H9 (cell line): ENCODE measurements around the gene CRTAP. TPM values are rescaled to one million over a fixed set of nuclear protein-coding genes. Genes with fewer than 3 reads are reported as not detected.

Source experiments
- DNase-seq: peaks from one replicate; pipeline ENCODE4 v3.0.0-alpha.2; 2017
- H2AFZ ChIP-seq: one replicate; pipeline ENCODE4 v1.6.1; 2013; ENCODE audit warnings: mild to moderate bottlenecking, low read length, control low read depth, moderate library complexity
- H2AK5ac ChIP-seq: 2 replicates; pipeline ENCODE4 v1.6.1; 2013; ENCODE audit warnings: low read length, control low read depth, mixed read lengths; ENCODE audit not compliant: insufficient read length
- H2BK120ac ChIP-seq: one replicate; pipeline ENCODE4 v1.6.1; 2013; ENCODE audit warnings: low read depth, mild to moderate bottlenecking, low read length, control low read depth, inconsistent platforms; ENCODE audit not compliant: poor library complexity, severe bottlenecking
- H2BK12ac ChIP-seq: 2 replicates; pipeline ENCODE4 v1.6.1; 2013; ENCODE audit warnings: low read length, control low read depth, mixed read lengths, low read depth; ENCODE audit not compliant: insufficient read length
- H2BK15ac ChIP-seq: 2 replicates; pipeline ENCODE4 v1.6.1; 2013; ENCODE audit warnings: low read depth, low read length, control low read depth
- H2BK20ac ChIP-seq: one replicate; pipeline ENCODE4 v1.6.1; 2013; ENCODE audit warnings: low read depth, mild to moderate bottlenecking, low read length, control low read depth, inconsistent platforms; ENCODE audit not compliant: poor library complexity, severe bottlenecking
- H2BK5ac ChIP-seq: 2 replicates; pipeline ENCODE4 v1.6.1; 2013; ENCODE audit warnings: low read length, control low read depth, mixed read lengths; ENCODE audit not compliant: insufficient read length
- H3K14ac ChIP-seq: 2 replicates; pipeline ENCODE4 v1.6.1; 2013; ENCODE audit warnings: low read length, control low read depth; ENCODE audit not compliant: insufficient read depth
- H3K18ac ChIP-seq: 2 replicates; pipeline ENCODE4 v1.6.1; 2013; ENCODE audit warnings: low read depth, mild to moderate bottlenecking, mixed read lengths, low read length, control low read depth; ENCODE audit not compliant: insufficient read length
- H3K23ac ChIP-seq: 2 replicates; pipeline ENCODE4 v1.6.1; 2013; ENCODE audit warnings: low read length, control low read depth, mixed read lengths, low read depth; ENCODE audit not compliant: insufficient read length
- H3K23me2 ChIP-seq: 2 replicates; pipeline ENCODE4 v1.6.1; 2013; ENCODE audit warnings: low read depth, mild to moderate bottlenecking, mixed read lengths, low read length, control low read depth; ENCODE audit not compliant: insufficient read length, poor library complexity, severe bottlenecking
- H3K27ac ChIP-seq: 2 replicates; pipeline ENCODE4 v1.5.1; 2013; ENCODE audit warnings: low read length, control low read depth, mixed read lengths, low read depth; ENCODE audit not compliant: insufficient read length
- H3K27me3 ChIP-seq: 2 replicates; pipeline ENCODE4 v1.6.1; 2013; ENCODE audit warnings: low read length, control low read depth, inconsistent platforms; ENCODE audit not compliant: insufficient read depth
- H3K4ac ChIP-seq: 2 replicates; pipeline ENCODE4 v1.6.1; 2013; ENCODE audit warnings: low read depth, mild to moderate bottlenecking, control low read depth, inconsistent platforms, low read length, moderate library complexity
- H3K4me1 ChIP-seq: 2 replicates; pipeline ENCODE4 v1.6.1; 2013; ENCODE audit warnings: low read length, control low read depth, inconsistent platforms; ENCODE audit not compliant: insufficient read depth
- H3K4me2 ChIP-seq: 2 replicates; pipeline ENCODE4 v1.6.1; 2013; ENCODE audit warnings: low read length, control low read depth, mixed read lengths; ENCODE audit not compliant: insufficient read length, insufficient read depth
- H3K56ac ChIP-seq: 2 replicates; pipeline ENCODE4 v1.6.1; 2013; ENCODE audit warnings: low read depth, mild to moderate bottlenecking, mixed read lengths, low read length, control low read depth; ENCODE audit not compliant: insufficient read length
- H3K79me1 ChIP-seq: 2 replicates; pipeline ENCODE4 v1.6.1; 2013; ENCODE audit warnings: low read depth, mild to moderate bottlenecking, moderate library complexity, low read length, control low read depth, inconsistent platforms; ENCODE audit not compliant: insufficient read depth, poor library complexity, severe bottlenecking
- H3K79me2 ChIP-seq: 2 replicates; pipeline ENCODE4 v1.6.1; 2013; ENCODE audit warnings: low read length, control low read depth, inconsistent platforms; ENCODE audit not compliant: insufficient read depth
- H3K9ac ChIP-seq: 2 replicates; pipeline ENCODE4 v1.6.1; 2013; ENCODE audit warnings: low read length, control low read depth, mixed read lengths; ENCODE audit not compliant: insufficient read length; ENCODE audit errors: extremely low read depth
- H3K9me3 ChIP-seq: one replicate; pipeline ENCODE4 v1.6.1; 2013; ENCODE audit warnings: low read depth, low read length, inconsistent platforms; ENCODE audit not compliant: control insufficient read depth
- H3T11ph ChIP-seq: one replicate; pipeline ENCODE4 v1.6.1; 2013; ENCODE audit warnings: mild to moderate bottlenecking, low read length, control low read depth, inconsistent platforms
- H4K20me1 ChIP-seq: one replicate; pipeline ENCODE4 v1.6.1; 2013; ENCODE audit not compliant: control insufficient read depth, insufficient read length, insufficient read depth
- H4K5ac ChIP-seq: 2 replicates; pipeline ENCODE4 v1.6.1; 2013; ENCODE audit warnings: low read depth, mild to moderate bottlenecking, mixed read lengths, low read length, control low read depth; ENCODE audit not compliant: insufficient read length
- H4K8ac ChIP-seq: replicated peaks from 2 replicates; pipeline ENCODE4 v1.6.1; 2013; ENCODE audit warnings: low read length, control low read depth, mixed read lengths, low read depth; ENCODE audit not compliant: insufficient read length
- H4K91ac ChIP-seq: 2 replicates; pipeline ENCODE4 v1.6.1; 2013; ENCODE audit warnings: low read depth, mild to moderate bottlenecking, moderate library complexity, mixed read lengths, low read length, control low read depth; ENCODE audit not compliant: insufficient read length
- H3K27ac Mint-ChIP-seq, 3 experiments: 2 replicates in 2 of 3; 3 replicates in 1 of 3; pipeline ENCODE4 v1.8.0; 2020 to 2021; ENCODE audit warnings: mixed read lengths in 3 of 3, mild to moderate bottlenecking in 1 of 3, moderate library complexity in 1 of 3
- H3K27me3 Mint-ChIP-seq: 2 replicates; pipeline ENCODE4 v1.8.0; 2021; ENCODE audit warnings: low read depth, mild to moderate bottlenecking, moderate library complexity, mixed read lengths
- H3K36me3 Mint-ChIP-seq, 3 experiments: 2 replicates in 2 of 3; 3 replicates in 1 of 3; pipeline ENCODE4 v1.8.0; 2020 to 2021; ENCODE audit warnings: low read depth in 3 of 3, mixed read lengths in 3 of 3; ENCODE audit not compliant: insufficient read depth in 1 of 3
- H3K4me1 Mint-ChIP-seq, 2 experiments: 2 replicates each; pipeline ENCODE4 v1.8.0; 2020; ENCODE audit warnings: mixed read lengths in 2 of 2
- H3K4me3 Mint-ChIP-seq, 2 experiments: 2 replicates in 1 of 2; 3 replicates in 1 of 2; pipeline ENCODE4 v1.8.0; 2020 to 2021; ENCODE audit warnings: mild to moderate bottlenecking in 2 of 2, mixed read lengths in 2 of 2, moderate library complexity in 1 of 2
- H3K9me3 Mint-ChIP-seq, 2 experiments: 2 replicates in 1 of 2; 3 replicates in 1 of 2; pipeline ENCODE4 v1.8.0; 2020; ENCODE audit warnings: mild to moderate bottlenecking in 2 of 2, mixed read lengths in 2 of 2, moderate library complexity in 1 of 2
- CTCF ChIP-seq: fragments of 200-600 bp; sonication (generic); conservative IDR thresholded peaks from 3 replicates; pipeline ENCODE4 v1.8.0; 2021; ENCODE audit warnings: antibody characterized with exemption, mild to moderate bottlenecking
- WGBS: extraction: QIAGEN DNeasy Blood & Tissue Kit; methylation state at CpG from one replicate; pipeline ENCODE4 v1.1.7; 2013; ENCODE audit warnings: missing lambda C conversion rate, low lambda C conversion rate, mixed read lengths; ENCODE audit not compliant: insufficient read length; ENCODE audit errors: extremely low coverage; 5-methylcytosine and 5-hydroxymethylcytosine counted together
- total RNA-seq: library from RNA; stranded (reverse); gene quantifications from 2 replicates; pipeline ENCODE4 v1.2.1, GENCODE V29; 2021

CRTAP gene
- total RNA-seq, 1 experiment from 2014 or later: 159 TPM

GRCh38 chr3:33083958-33084357 is 29.9 kb upstream of the CRTAP start:
- WGBS: no CpG with 5 or more reads among the region's 2 CpGs
- H2BK5ac ChIP-seq: no peak overlapping the region
- no peak overlapping the region for H3K18ac ChIP-seq
- H4K20me1 ChIP-seq: no peaks in the 10 kb centered on the region
- Mint-ChIP-seq H3K9me3 (no peaks in the 10 kb centered on the region), H3K27ac (peak overlapping the region in 1 of 3 experiments; percentile 13; a peak in 2 of 7 replicates), H3K4me1 (peaks cover 7% of the 10 kb centered on the region in 2 experiments), H3K4me3 (no peak overlapping the region), H3K36me3 (peaks cover 0 to 3% (median 0%) of the 10 kb centered on the region in 3 experiments; a peak in 3 of 7 replicates), H3K27me3 (no peaks in the 10 kb centered on the region)
- H4K5ac ChIP-seq: no peak overlapping the region
- H3K9ac ChIP-seq: no peak overlapping the region
- H3K27me3 ChIP-seq: no peaks in the 10 kb centered on the region
- no peak overlapping the region for H2BK20ac ChIP-seq
- no peak overlapping the region for H4K91ac ChIP-seq
- H3T11ph ChIP-seq: no peak overlapping the region
- H3K79me1 ChIP-seq: peaks cover 5% of the 10 kb centered on the region
- no peak overlapping the region for H4K8ac ChIP-seq
- DNase-seq: no peak
- no peak overlapping the region for H2BK120ac ChIP-seq
- H3K56ac ChIP-seq: no peak overlapping the region
- H2AK5ac ChIP-seq: no peak overlapping the region
- no peak overlapping the region for H3K4ac ChIP-seq
- H3K9me3 ChIP-seq: no peaks in the 10 kb centered on the region
- H3K23me2 ChIP-seq: no peaks in the 10 kb centered on the region
- H2BK15ac ChIP-seq: no peak overlapping the region
- no peak overlapping the region for H3K4me2 ChIP-seq
- no peak overlapping the region for H3K23ac ChIP-seq
- H3K14ac ChIP-seq: no peak overlapping the region
- no peak overlapping the region for H3K27ac ChIP-seq
- no peak overlapping the region for H2BK12ac ChIP-seq
- no peak overlapping the region for H2AFZ ChIP-seq
- H3K79me2 ChIP-seq: no peaks in the 10 kb centered on the region; the same call in 1 of the 2 replicates
- TF ChIP-seq CTCF: no peak
- H3K4me1 ChIP-seq: no peaks in the 10 kb centered on the region
